ENCODE data around the gene LPAR3.

DNA sequence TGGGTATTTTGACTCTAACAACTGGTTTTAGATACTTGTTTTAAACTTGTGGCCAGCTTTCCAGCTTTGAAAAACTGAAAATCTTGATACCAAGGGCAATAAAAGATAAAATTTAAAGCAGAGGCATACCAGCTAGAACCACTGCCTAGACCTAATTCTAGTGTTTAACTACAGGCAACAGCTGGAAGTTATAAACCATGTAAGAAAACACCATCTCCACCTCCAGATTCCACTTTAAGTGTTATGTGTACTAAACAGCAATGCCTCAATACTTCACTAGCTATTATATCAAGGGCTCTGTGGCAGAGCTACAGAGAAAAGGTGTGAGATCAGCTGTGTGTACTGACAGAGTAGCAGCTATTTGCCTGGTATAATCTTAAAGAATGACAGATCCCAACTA, 69.5 kb downstream of the LPAR3 start:
- TF ChIP-seq, protein P1, sequence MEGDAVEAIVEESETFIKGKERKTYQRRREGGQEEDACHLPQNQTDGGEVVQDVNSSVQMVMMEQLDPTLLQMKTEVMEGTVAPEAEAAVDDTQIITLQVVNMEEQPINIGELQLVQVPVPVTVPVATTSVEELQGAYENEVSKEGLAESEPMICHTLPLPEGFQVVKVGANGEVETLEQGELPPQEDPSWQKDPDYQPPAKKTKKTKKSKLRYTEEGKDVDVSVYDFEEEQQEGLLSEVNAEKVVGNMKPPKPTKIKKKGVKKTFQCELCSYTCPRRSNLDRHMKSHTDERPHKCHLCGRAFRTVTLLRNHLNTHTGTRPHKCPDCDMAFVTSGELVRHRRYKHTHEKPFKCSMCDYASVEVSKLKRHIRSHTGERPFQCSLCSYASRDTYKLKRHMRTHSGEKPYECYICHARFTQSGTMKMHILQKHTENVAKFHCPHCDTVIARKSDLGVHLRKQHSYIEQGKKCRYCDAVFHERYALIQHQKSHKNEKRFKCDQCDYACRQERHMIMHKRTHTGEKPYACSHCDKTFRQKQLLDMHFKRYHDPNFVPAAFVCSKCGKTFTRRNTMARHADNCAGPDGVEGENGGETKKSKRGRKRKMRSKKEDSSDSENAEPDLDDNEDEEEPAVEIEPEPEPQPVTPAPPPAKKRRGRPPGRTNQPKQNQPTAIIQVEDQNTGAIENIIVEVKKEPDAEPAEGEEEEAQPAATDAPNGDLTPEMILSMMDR (IDR thresholded peaks at IDR 0.05), result no peak
- no peak for TF ChIP-seq POLR2A (IDR thresholded peaks at IDR 0.05)
